Endothelial cell of umbilical vein (primary cell): Measurements from ENCODE around the gene BLM. TPM values are rescaled to one million over a fixed set of nuclear protein-coding genes. Genes with fewer than 3 reads are reported as not detected.
"Not testable (repeated sequence)": the region's sequence is repeated elsewhere in the genome, so short reads cannot be mapped to it uniquely, and the experiment has no call there.

Experiments used
- BruUV-seq: library from RNA; stranded (reverse); fragments of 400-500 nt; replicated peaks from 2 replicates; lab custom pipeline; 2021; lab: Mats Ljungman, UMichigan
- CTCF ChIA-PET: fragments of 300-600, 350-600 bp; sonication (Branson Sonifier 250); formaldehyde crosslinking; loops from one replicate; lab custom pipeline; 2021; ENCODE audit warnings: antibody characterized with exemption, inconsistent platforms; lab: Charles Lee
- POLR2A ChIA-PET: fragments of 300-600, 350-600 bp; sonication (Branson Sonifier 250); formaldehyde crosslinking; loops from one replicate; lab custom pipeline; 2021; ENCODE audit warnings: antibody characterized with exemption, inconsistent platforms; lab: Charles Lee
- DNase-seq: peaks from one replicate; pipeline ENCODE4 v3.0.0-alpha.2; 2011; ENCODE audit warnings: low read depth, low spot score
- FAIRE-seq: peaks from 2 replicates; lab custom pipeline; 2011; peaks lifted over from hg19 to GRCh38; lab: Jason Lieb, UNC
- H2AFZ ChIP-seq: 2 replicates; pipeline ENCODE4 v1.6.0; 2012; ENCODE audit warnings: low read depth, low read length, control low read depth, inconsistent platforms
- H3K27ac ChIP-seq: 2 replicates; pipeline ENCODE4 v1.5.1; 2011; ENCODE audit warnings: low read depth, mild to moderate bottlenecking, control low read depth, low read length, moderate library complexity; ENCODE audit not compliant: insufficient read depth
- H3K27me3 ChIP-seq, 2 experiments: 2 replicates each; pipeline versions ENCODE4 v1.6.0 to v1.6.1; 2011; ENCODE audit warnings: low read length in 2 of 2, mixed read lengths in 1 of 2; ENCODE audit not compliant: control insufficient read depth in 2 of 2, insufficient read depth in 2 of 2
- H3K36me3 ChIP-seq, 2 experiments: 2 replicates in 1 of 2; 3 replicates in 1 of 2; pipeline ENCODE4 v1.5.1; 2011; ENCODE audit warnings: low read length in 2 of 2, mild to moderate bottlenecking in 1 of 2, moderate library complexity in 1 of 2; ENCODE audit not compliant: control insufficient read depth in 2 of 2, insufficient read depth in 2 of 2; ENCODE audit errors: extremely low read depth in 1 of 2
- H3K4me1 ChIP-seq: 3 replicates; pipeline ENCODE4 v1.5.1; 2011; ENCODE audit warnings: mild to moderate bottlenecking, low read length; ENCODE audit not compliant: control insufficient read depth, insufficient read depth; ENCODE audit errors: extremely low read depth
- H3K4me2 ChIP-seq: 2 replicates; pipeline ENCODE4 v1.6.1; 2011; ENCODE audit warnings: low read length, control low read depth, mixed read lengths; ENCODE audit not compliant: insufficient read depth
- H3K4me3 ChIP-seq, 3 experiments: fragments of 200-600 bp in 1 of 3; sonication (generic), shearing (Covaris generic) in 1 of 3; replicated peaks in 1 of 3; 2 replicates each; pipeline ENCODE4 v1.5.1; 2011 to 2016; ENCODE audit warnings: control low read depth in 3 of 3, low read length in 3 of 3, mild to moderate bottlenecking in 2 of 3, inconsistent platforms in 1 of 3, low read depth in 1 of 3, moderate library complexity in 1 of 3; ENCODE audit not compliant: insufficient read depth in 1 of 3
- H3K79me2 ChIP-seq: 2 replicates; pipeline ENCODE4 v1.6.0; 2012; ENCODE audit warnings: low read length, inconsistent platforms; ENCODE audit not compliant: control insufficient read depth, insufficient read depth
- H3K9ac ChIP-seq: replicated peaks from 2 replicates; pipeline ENCODE3; 2011; ENCODE audit warnings: low read length, control low read depth; ENCODE audit not compliant: insufficient read depth; ENCODE audit errors: extremely low read depth
- H3K9me1 ChIP-seq: replicated peaks from 3 replicates; pipeline ENCODE4 v1.6.0; 2011; ENCODE audit warnings: mild to moderate bottlenecking, low read length; ENCODE audit not compliant: control insufficient read depth, insufficient read depth; ENCODE audit errors: extremely low read depth
- H3K9me3 ChIP-seq: replicated peaks from 2 replicates; pipeline ENCODE4 v1.5.1; 2012; ENCODE audit warnings: low read length, inconsistent platforms; ENCODE audit not compliant: control insufficient read depth, insufficient read depth
- H4K20me1 ChIP-seq: replicated peaks from 2 replicates; pipeline ENCODE3; 2011; ENCODE audit warnings: mild to moderate bottlenecking, low read length; ENCODE audit not compliant: control insufficient read depth, insufficient read depth; ENCODE audit errors: extremely low read depth
- FOS ChIP-seq: IDR thresholded peaks from 2 replicates; pipeline ENCODE4 v1.6.1; 2011; ENCODE audit warnings: mild to moderate bottlenecking, low read length, moderate library complexity, borderline replicate concordance; ENCODE audit not compliant: insufficient read depth
- dilution Hi-C: fragments of 300-500 bp; cut with MboI; formaldehyde crosslinking; loops from one replicate; pipeline ENCODE4 v1.15.0; 2019; ENCODE audit warnings: low sequenced_read_pairs; ENCODE audit not compliant: extremely low pct_ligation_motif_present
- intact Hi-C: fragments of 100-400 bp; cut with micrococcal nuclease; formaldehyde crosslinking; loops from one replicate; pipeline ENCODE4 v1.10.0; 2022
- polyA plus RNA-seq, 4 experiments: library from polyadenylated mRNA; depleted of rRNA in 3 of 4; stranded (reverse) in 3 of 4; unstranded in 1 of 4; fragments of >200 nt; gene quantifications; 2 replicates each; pipeline versions ENCODE4 v1.2.1 to v1.2.3, GENCODE V29; 2011 to 2012; ENCODE audit warnings: missing spikeins in 1 of 4
- total RNA-seq: library from RNA; stranded (reverse); gene quantifications from 2 replicates; pipeline ENCODE4 v1.2.3, GENCODE V29; 2021

BLM gene
- total and polyA plus RNA-seq, 2 donors (not counting 3 experiments of a cell fraction or from before 2014, with no cell fraction given) = 3.8 to 17.3 TPM

GRCh38 chr15:90686435-90687218 lies 30.5 kb upstream of the BLM start:
- intact Hi-C loops = no loop called here
- Histone ChIP-seq H3K9ac (no peak overlapping the region), H3K9me3 (no peaks in the 10 kb centered on the region), H3K36me3 (no peaks in the 10 kb centered on the region), H3K79me2 (no peaks in the 10 kb centered on the region), H3K27ac (no peak overlapping the region), H3K9me1 (no peaks in the 10 kb centered on the region), H3K4me1 (no peaks in the 10 kb centered on the region), H3K4me2 (no peak overlapping the region), H3K27me3 (no peaks in the 10 kb centered on the region), H4K20me1 (no peaks in the 10 kb centered on the region), H2AFZ (no peak overlapping the region), H3K4me3 (no peak overlapping the region)
- ChIA-PET CTCF (interaction anchor here (1.2 kb wide), 2 partner anchors 39 to 199 kb away, joined by 3 to 7 read pairs; no protein-coding TSS in a partner anchor), POLR2A (no interaction called here)
- no TSS peak for BruUV-seq
- TF ChIP-seq FOS = no peak
- dilution Hi-C loops = no loop called here
- FAIRE-seq = no peak
- DNase-seq = no peak

- H3K9ac ChIP-seq, H3K4me3 ChIP-seq, BruUV-seq, H3K27ac ChIP-seq, H3K9me3 ChIP-seq, H2AFZ ChIP-seq, POLR2A ChIA-PET, dilution Hi-C loops, H4K20me1 ChIP-seq, H3K9me1 ChIP-seq, H3K4me2 ChIP-seq, DNase-seq, intact Hi-C loops, H3K27me3 ChIP-seq, FAIRE-seq, H3K36me3 ChIP-seq, H3K79me2 ChIP-seq, H3K4me1 ChIP-seq: not testable (repeated sequence)
- CTCF ChIA-PET = interaction anchor here (4.9 kb wide), 1 partner anchor 41 kb away, joined by 53 read pairs; no protein-coding TSS in a partner anchor
These were observed 27.7 kb upstream of the BLM start for GRCh38 chr15:90689326-90689961.
